SKM-1 (cell line): Measurements from ENCODE around the gene FAM117A.

Experiments
- DNase-seq: peaks from one replicate; lab custom pipeline; 2025; ENCODE audit not compliant: unreplicated experiment; lab: John Stamatoyannopoulos, UW

Gene FAM117A

GRCh38 chr17:49763735-49764558, at the start of gene FAM117A:
FAM117A (minus strand) TSS chr17:49764131; CDS start chr17:49764087, 44 bp downstream.
- peak; percentile 95 for DNase-seq

- DNase-seq: no peak
These were observed 45.1 kb upstream of the FAM117A start for GRCh38 chr17:49809056-49809455.

GRCh38 chr17:49798738-49799137, 34.8 kb upstream of the FAM117A start:
- no peak for DNase-seq

- no peak for DNase-seq
These were observed 34.3 kb upstream of the FAM117A start for GRCh38 chr17:49798182-49798581.

GRCh38 chr17:49795372-49795771, 31.4 kb upstream of the FAM117A start:
- no peak for DNase-seq

GRCh38 chr17:49793309-49793708, 29.4 kb upstream of the FAM117A start:
- DNase-seq: no peak

- DNase-seq: no peak
These were observed 25.3 kb upstream of the FAM117A start for GRCh38 chr17:49789243-49789578.

- peak; percentile 98 for DNase-seq
These were observed 24.7 kb upstream of the FAM117A start, which contains the start of gene KAT7 for GRCh38 chr17:49788478-49789242. KAT7 (plus strand) TSS chr17:49788681; CDS start chr17:49788835, 154 bp downstream.

- no peak for DNase-seq
These were observed 24.1 kb upstream of the FAM117A start for GRCh38 chr17:49787884-49788477.

- DNase-seq: no peak
These were observed 20.7 kb upstream of the FAM117A start for GRCh38 chr17:49784636-49785035.

- DNase-seq: no peak
These were observed 19.9 kb upstream of the FAM117A start for GRCh38 chr17:49783791-49784190.

- no peak for DNase-seq
These were observed 19.3 kb upstream of the FAM117A start for GRCh38 chr17:49783071-49783715.

- DNase-seq: peak; percentile 27
These were observed 15.9 kb upstream of the FAM117A start for GRCh38 chr17:49779739-49780231.

- no peak for DNase-seq
These were observed 15.3 kb upstream of the FAM117A start for GRCh38 chr17:49779156-49779738.

GRCh38 chr17:49777563-49777962, 13.6 kb upstream of the FAM117A start:
- DNase-seq: no peak

- DNase-seq: no peak
These were observed 12.8 kb upstream of the FAM117A start for GRCh38 chr17:49776551-49777300.

- no peak for DNase-seq
These were observed 11.8 kb upstream of the FAM117A start for GRCh38 chr17:49775546-49776260.

GRCh38 chr17:49766918-49767530, 3.1 kb upstream of the FAM117A start:
- no peak for DNase-seq
